OCI-LY7 (cell line): Measurements from ENCODE around the gene METRN. TPM values are rescaled to one million over a fixed set of nuclear protein-coding genes. Genes with fewer than 3 reads are reported as not detected.
A peak's percentile ranks its signal among the peaks of the same experiment; 100 is the strongest.

Experiments used
- BruUV-seq: library from RNA; stranded (reverse); fragments of 400-500 nt; replicated peaks from 2 replicates; lab custom pipeline; 2021; lab: Mats Ljungman, UMichigan
- CTCF ChIA-PET: fragments of 300-600 bp; sonication (Branson Sonifier 250); formaldehyde crosslinking; loops from one replicate; lab custom pipeline; 2022; ENCODE audit warnings: antibody characterized with exemption; ENCODE audit not compliant: unreplicated experiment; lab: Charles Lee
- POLR2A ChIA-PET: fragments of 300-600 bp; sonication (Branson Sonifier 250); formaldehyde crosslinking; loops from one replicate; lab custom pipeline; 2022; ENCODE audit warnings: antibody characterized with exemption; lab: Charles Lee
- DNase-seq: peaks from one replicate; pipeline ENCODE4 v3.0.0-alpha.2; 2015; ENCODE audit warnings: low spot score
- H2AFZ ChIP-seq: fragments of 200-600 bp; sonication (generic), shearing (Covaris generic); 2 replicates; pipeline ENCODE4 v1.6.1; 2014; ENCODE audit warnings: mild to moderate bottlenecking, antibody characterized with exemption, low read length, moderate library complexity
- H3K27ac ChIP-seq: fragments of 200-600 bp; sonication (generic); 2 replicates; pipeline ENCODE4 v1.5.1; 2014; ENCODE audit warnings: mixed run types, low read depth, mild to moderate bottlenecking, moderate library complexity, low read length, inconsistent platforms; ENCODE audit not compliant: poor library complexity, severe bottlenecking
- H3K36me3 ChIP-seq: fragments of 200-600 bp; sonication (generic); 2 replicates; pipeline ENCODE4 v1.6.1; 2014; ENCODE audit warnings: mild to moderate bottlenecking, antibody characterized with exemption, low read length, moderate library complexity, mixed read lengths; ENCODE audit not compliant: insufficient read depth
- H3K4me1 ChIP-seq: fragments of 200-600 bp; sonication (generic); 2 replicates; pipeline ENCODE4 v1.5.1; 2014; ENCODE audit warnings: mild to moderate bottlenecking, low read length; ENCODE audit not compliant: insufficient read depth, poor library complexity, severe bottlenecking
- H3K4me2 ChIP-seq: fragments of 200-600 bp; sonication (generic); 2 replicates; pipeline ENCODE4 v1.6.1; 2014; ENCODE audit warnings: mild to moderate bottlenecking, low read length
- H3K4me3 ChIP-seq: fragments of 200-600 bp; sonication (generic); 2 replicates; pipeline ENCODE4 v1.5.1; 2014; ENCODE audit warnings: mild to moderate bottlenecking, low read depth, low read length; ENCODE audit not compliant: poor library complexity, severe bottlenecking
- H3K79me2 ChIP-seq: fragments of 200-600 bp; sonication (generic); 2 replicates; pipeline ENCODE4 v1.6.1; 2016; ENCODE audit warnings: low read depth, mild to moderate bottlenecking, low read length, moderate library complexity, mixed read lengths; ENCODE audit not compliant: insufficient read depth
- H3K9me2 ChIP-seq: fragments of 200-600 bp; sonication (generic); 2 replicates; pipeline ENCODE4 v1.6.1; 2016; ENCODE audit warnings: mild to moderate bottlenecking, low read length, mixed read lengths; ENCODE audit not compliant: insufficient read depth
- H3K9me3 ChIP-seq: fragments of 200-600 bp; sonication (generic); 2 replicates; pipeline ENCODE4 v1.6.1; 2014; ENCODE audit warnings: mild to moderate bottlenecking, mixed run types, low read length, mixed read lengths
- H4K20me1 ChIP-seq: fragments of 200-600 bp; sonication (generic); 2 replicates; pipeline ENCODE4 v1.6.1; 2014; ENCODE audit warnings: mild to moderate bottlenecking, antibody characterized with exemption, low read length, moderate library complexity, mixed read lengths; ENCODE audit not compliant: insufficient read depth
- EZH2phosphoT487 ChIP-seq: fragments of 200-600 bp; sonication (generic); IDR thresholded peaks from 2 replicates; pipeline ENCODE4 v1.6.1; 2018; ENCODE audit warnings: low read depth, borderline replicate concordance, mild to moderate bottlenecking, mixed run types, antibody characterized with exemption, low read length, moderate library complexity, mixed read lengths
- intact Hi-C: fragments of 100-400 bp; cut with micrococcal nuclease; formaldehyde crosslinking; loops from one replicate; pipeline ENCODE4 v1.10.0; 2022; ENCODE audit not compliant: unreplicated experiment
- total RNA-seq, 2 experiments: library from RNA; depleted of rRNA in 1 of 2; stranded (reverse); fragments of >200 nt in 1 of 2; shearing (Covaris generic) in 1 of 2; gene quantifications; 2 replicates each; pipeline ENCODE4 v1.2.3, GENCODE V29; 2014 to 2022
- TF ChIP-seq, protein P1 (sequence below): fragments of 200-600 bp; sonication (generic); conservative IDR thresholded peaks from 2 replicates; pipeline ENCODE4 v1.5.1; 2014; ENCODE audit warnings: mild to moderate bottlenecking, antibody characterized with exemption, low read length, moderate library complexity, mixed read lengths

The METRN gene
- total RNA-seq, 2 experiments from 2014 or later = 14.4 to 15.9 TPM

DNA sequence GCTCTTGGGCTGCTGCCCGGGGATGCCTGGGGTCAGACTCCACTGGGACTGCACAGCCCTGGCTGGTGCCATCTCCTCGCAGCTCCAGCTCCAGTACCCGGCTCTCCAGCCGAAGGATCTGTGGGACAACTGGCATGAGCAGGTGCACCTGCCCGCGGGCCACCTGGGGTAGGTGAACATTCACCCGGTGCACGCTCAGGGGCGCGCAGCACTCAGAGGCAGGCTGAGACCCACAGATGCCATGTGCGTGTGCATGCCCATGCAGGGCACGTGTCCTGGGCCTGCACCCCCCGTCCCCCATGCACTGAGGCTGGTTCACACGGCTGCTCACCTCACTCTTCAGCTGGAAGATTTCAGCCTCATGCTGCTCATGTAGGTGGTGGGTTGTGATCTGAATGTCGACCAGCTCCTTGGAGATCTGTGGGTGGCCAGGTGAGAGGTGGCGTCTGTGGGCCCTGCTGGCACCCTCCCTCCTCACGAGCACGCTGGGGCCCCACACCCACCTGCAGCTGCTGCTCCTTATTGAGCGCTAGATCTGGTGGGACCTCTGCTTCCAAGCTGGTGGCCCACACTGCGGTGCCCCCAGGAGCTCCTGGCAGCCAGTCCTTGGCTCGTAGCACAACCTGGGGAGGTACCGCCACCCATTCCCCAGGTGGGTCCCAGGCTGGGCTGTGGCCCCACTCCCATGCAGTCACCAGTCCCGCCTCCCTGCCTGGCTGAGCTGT is 10.7 kb downstream of the METRN start:
- DNase-seq = no peak
- Histone ChIP-seq H4K20me1 (no peaks in the 10 kb centered on the region), H3K79me2 (no peaks in the 10 kb centered on the region), H3K4me3 (no peak overlapping the region), H3K4me1 (peaks cover 48% of the 10 kb centered on the region), H3K9me3 (no peaks in the 10 kb centered on the region), H3K36me3 (peaks cover 23% of the 10 kb centered on the region; the same call in 1 of the 2 replicates), H2AFZ (no peak overlapping the region), H3K4me2 (peak overlapping the region; percentile 100), H3K9me2 (no peaks in the 10 kb centered on the region), H3K27ac (peak overlapping the region; percentile 71)
- TF ChIP-seq, protein P1, sequence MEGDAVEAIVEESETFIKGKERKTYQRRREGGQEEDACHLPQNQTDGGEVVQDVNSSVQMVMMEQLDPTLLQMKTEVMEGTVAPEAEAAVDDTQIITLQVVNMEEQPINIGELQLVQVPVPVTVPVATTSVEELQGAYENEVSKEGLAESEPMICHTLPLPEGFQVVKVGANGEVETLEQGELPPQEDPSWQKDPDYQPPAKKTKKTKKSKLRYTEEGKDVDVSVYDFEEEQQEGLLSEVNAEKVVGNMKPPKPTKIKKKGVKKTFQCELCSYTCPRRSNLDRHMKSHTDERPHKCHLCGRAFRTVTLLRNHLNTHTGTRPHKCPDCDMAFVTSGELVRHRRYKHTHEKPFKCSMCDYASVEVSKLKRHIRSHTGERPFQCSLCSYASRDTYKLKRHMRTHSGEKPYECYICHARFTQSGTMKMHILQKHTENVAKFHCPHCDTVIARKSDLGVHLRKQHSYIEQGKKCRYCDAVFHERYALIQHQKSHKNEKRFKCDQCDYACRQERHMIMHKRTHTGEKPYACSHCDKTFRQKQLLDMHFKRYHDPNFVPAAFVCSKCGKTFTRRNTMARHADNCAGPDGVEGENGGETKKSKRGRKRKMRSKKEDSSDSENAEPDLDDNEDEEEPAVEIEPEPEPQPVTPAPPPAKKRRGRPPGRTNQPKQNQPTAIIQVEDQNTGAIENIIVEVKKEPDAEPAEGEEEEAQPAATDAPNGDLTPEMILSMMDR = no peak
- no peak for TF ChIP-seq EZH2phosphoT487
- BruUV-seq = no TSS peak
- CTCF ChIA-PET = no interaction called here
- POLR2A ChIA-PET = interaction anchor here (1.7 kb wide), 1 partner anchor 11 kb away, joined by 6 read pairs; no protein-coding TSS in a partner anchor
- intact Hi-C loops = no loop called here

- Histone ChIP-seq H3K9me2 (no peaks in the 10 kb centered on the region), H3K4me1 (peaks cover 48% of the 10 kb centered on the region), H3K27ac (peak overlapping the region; percentile 71), H2AFZ (no peak overlapping the region), H4K20me1 (no peaks in the 10 kb centered on the region), H3K9me3 (no peaks in the 10 kb centered on the region), H3K36me3 (peaks cover 28% of the 10 kb centered on the region; the same call in 1 of the 2 replicates), H3K4me2 (peak overlapping the region; percentile 100), H3K4me3 (peak overlapping the region; percentile 86), H3K79me2 (no peaks in the 10 kb centered on the region)
- POLR2A ChIA-PET = interaction anchor here (1.7 kb wide), 1 partner anchor 11 kb away, joined by 6 read pairs; no protein-coding TSS in a partner anchor
- intact Hi-C loops = no loop called here
- TF ChIP-seq EZH2phosphoT487 = no peak
- TF ChIP-seq, protein P1 = no peak
- BruUV-seq = no TSS peak
- no peak for DNase-seq
- CTCF ChIA-PET = no interaction called here
Observed at GRCh38 chr16:726188-726437, 11.2 kb downstream of the METRN start.
